Left lung (tissue), 10 donors: Measurements from ENCODE around the gene PROM2. TPM values are rescaled to one million over a fixed set of nuclear protein-coding genes. Genes with fewer than 3 reads are reported as not detected.

ENCODE experiments used
- ATAC-seq: fragments of 200-7000 bp; cut with Tn5 transposase; one replicate; pipeline ENCODE4 v1.9.1; 2020; ENCODE audit warnings: moderate library complexity
- DNase-seq, 4 donors: peaks; one replicate each; pipeline ENCODE4 v3.0.0-alpha.2; 2013 to 2020
- H3K27ac ChIP-seq, 2 donors: fragments of 200-600 bp; sonication (generic) in 1 of 2; one replicate each; pipeline versions ENCODE4 v1.5.0 to v1.8.0; 2020 to 2021
- H3K27me3 ChIP-seq, 2 donors: fragments of 200-600 bp; sonication (generic) in 1 of 2; one replicate each; pipeline versions ENCODE4 v1.5.0 to v1.8.0; 2020 to 2021
- H3K36me3 ChIP-seq, 2 donors: fragments of 200-600 bp; sonication (generic) in 1 of 2; one replicate each; pipeline versions ENCODE4 v1.5.0 to v1.8.0; 2020 to 2021
- H3K4me1 ChIP-seq, 2 donors: fragments of 200-600 bp; one replicate each; pipeline ENCODE4 v1.8.0; 2021
- H3K4me3 ChIP-seq, 2 donors: fragments of 200-600 bp; sonication (generic) in 1 of 2; one replicate each; pipeline versions ENCODE4 v1.5.0 to v1.8.0; 2020 to 2021; ENCODE audit warnings: mild to moderate bottlenecking in 1 of 2
- H3K9me3 ChIP-seq, 2 donors: fragments of 200-600 bp; sonication (generic) in 1 of 2; one replicate each; pipeline versions ENCODE4 v1.5.0 to v1.8.0; 2020 to 2021
- CTCF ChIP-seq, 2 donors: fragments of 200-600 bp; sonication (generic) in 1 of 2; IDR thresholded peaks; one replicate each; pipeline versions ENCODE4 v1.5.0 to v1.8.0; 2021; ENCODE audit warnings: antibody characterized with exemption in 2 of 2
- intact Hi-C, 2 donors: fragments of 100-400 bp; cut with DNase I; formaldehyde crosslinking; loops; one replicate each; pipeline versions ENCODE4 v1.11.2 to v1.14.2; 2022
- polyA plus RNA-seq, 6 donors: library from polyadenylated mRNA; unstranded; fragments of 120-200 nt; gene quantifications; one replicate each; pipeline ENCODE4 v1.2.1, GENCODE V29; 2013; ENCODE audit not compliant: insufficient read length in 6 of 6
- total RNA-seq, 2 donors: library from RNA; stranded (reverse); fragmentation: NEBNext Ultra II Directional; extraction: Animal tissue kit (Norgen Biotek cat#: 25700); gene quantifications; one replicate each; pipeline ENCODE4 v1.2.1, GENCODE V29; 2021
- donor health status: DM: no; HTN: yes; CAD: no.
- donor health status: DM: no; HTN: no; CAD: no.

Gene PROM2
- total and polyA plus RNA-seq, 8 donors: 5.6 to 16.4 (median 15.3) TPM

GRCh38 chr2:95317665-95318425 lies 43.6 kb downstream of the PROM2 start:
- H3K36me3 ChIP-seq: no peaks in the 10 kb centered on the region
- no peak overlapping the region for H3K4me3 ChIP-seq
- no peaks in the 10 kb centered on the region for H3K9me3 ChIP-seq
- H3K27me3 ChIP-seq: no peaks in the 10 kb centered on the region
- ATAC-seq: no peak
- intact Hi-C loops: no loop called here
- H3K27ac ChIP-seq: no peak overlapping the region
- H3K4me1 ChIP-seq: no peaks in the 10 kb centered on the region
- no peak for TF ChIP-seq CTCF (IDR thresholded peaks at IDR 0.05)
- DNase-seq: peak in 1 of 4 donors; percentile 60

GRCh38 chr2:95318431-95319220 lies 44.4 kb downstream of the PROM2 start:
- H3K36me3 ChIP-seq: no peaks in the 10 kb centered on the region
- no peaks in the 10 kb centered on the region for H3K4me1 ChIP-seq
- intact Hi-C loops: no loop called here
- no peaks in the 10 kb centered on the region for H3K27me3 ChIP-seq
- ATAC-seq (no peak), DNase-seq (peak in 1 of 4 donors; percentile 54)
- H3K4me3 ChIP-seq: no peak overlapping the region
- no peak for TF ChIP-seq CTCF (IDR thresholded peaks at IDR 0.05)
- no peak overlapping the region for H3K27ac ChIP-seq
- no peaks in the 10 kb centered on the region for H3K9me3 ChIP-seq

- H3K9me3 ChIP-seq: no peaks in the 10 kb centered on the region
- no peak overlapping the region for H3K4me3 ChIP-seq
- H3K36me3 ChIP-seq: no peaks in the 10 kb centered on the region
- no peak for TF ChIP-seq CTCF (IDR thresholded peaks at IDR 0.05)
- peak in 1 of 4 donors; percentile 72 for DNase-seq
- no peak overlapping the region for H3K27ac ChIP-seq
- intact Hi-C loops: no loop called here
- H3K4me1 ChIP-seq: no peaks in the 10 kb centered on the region
- no peak for ATAC-seq
- H3K27me3 ChIP-seq: no peaks in the 10 kb centered on the region
These were observed 45.5 kb downstream of the PROM2 start for GRCh38 chr2:95319481-95320343.

GRCh38 chr2:95320344-95320712 lies 46.1 kb downstream of the PROM2 start:
- intact Hi-C loops: no loop called here
- DNase-seq: peak in 1 of 4 donors; percentile 66
- Histone ChIP-seq H3K27me3 (no peaks in the 10 kb centered on the region), H3K4me3 (no peak overlapping the region), H3K9me3 (no peaks in the 10 kb centered on the region), H3K4me1 (no peaks in the 10 kb centered on the region), H3K36me3 (no peaks in the 10 kb centered on the region), H3K27ac (no peak overlapping the region)
- ATAC-seq: no peak
- no peak for TF ChIP-seq CTCF (IDR thresholded peaks at IDR 0.05)
